ENCODE results near the gene TNF. TPM values are rescaled to one million over a fixed set of nuclear protein-coding genes. Genes with fewer than 3 reads are reported as not detected.

TNF gene
- total RNA-seq, 2 donors from 2014 or later: 52.0 to 250 TPM

DNA sequence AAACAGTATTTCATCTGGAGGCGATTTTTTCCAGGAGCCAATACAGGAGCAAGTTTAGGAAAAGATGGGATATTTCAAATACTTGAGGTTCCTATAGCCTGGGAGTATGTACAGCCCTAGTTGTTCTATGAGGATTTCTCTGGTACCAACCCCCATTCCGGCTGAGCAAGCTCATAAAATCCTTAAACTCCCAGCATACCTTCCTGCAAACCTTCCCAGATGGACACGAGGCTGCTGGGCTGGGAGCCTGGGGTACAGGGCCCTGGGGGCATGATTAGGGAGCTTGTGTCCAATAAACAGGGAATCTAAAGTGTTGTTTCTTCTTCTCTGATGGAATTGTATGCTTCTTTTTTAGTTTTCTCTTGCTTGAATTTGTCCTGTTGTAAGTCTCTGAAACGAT, 46.6 kb downstream of the TNF start:
- Mint-ChIP-seq H3K9me3 (no peaks in the 10 kb centered on the region), H3K36me3 (peaks cover 48 to 49% of the 10 kb centered on the region in 2 donors)

GRCh38 chr6:31622684-31623091, 47.3 kb downstream of the TNF start:
- no peaks in the 10 kb centered on the region for H3K9me3 Mint-ChIP-seq
- H3K27ac Mint-ChIP-seq: peak overlapping the region; percentile 95 to 98
- no peak for ATAC-seq
- no peak for DNase-seq (ENCODE audit: low spot score in 2 of 2)
- peaks cover 55 to 56% of the 10 kb centered on the region in 2 donors for H3K36me3 Mint-ChIP-seq

More for the DNA sequence above, 46.6 kb downstream of the TNF start:
- DNase-seq (ENCODE audit: low spot score in 2 of 2): no peak
- no peak for ATAC-seq
- peak overlapping the region; percentile 95 to 98 for H3K27ac Mint-ChIP-seq

- ATAC-seq: no peak
- peaks cover 57 to 58% of the 10 kb centered on the region in 2 donors for H3K36me3 Mint-ChIP-seq
- no peaks in the 10 kb centered on the region for H3K9me3 Mint-ChIP-seq
- no peak for DNase-seq (ENCODE audit: low spot score in 2 of 2)
- peak overlapping the region in 1 of 2 donors; percentile 75 for H3K27ac Mint-ChIP-seq
These were observed 48.7 kb downstream of the TNF start for GRCh38 chr6:31624070-31624469.

DNA sequence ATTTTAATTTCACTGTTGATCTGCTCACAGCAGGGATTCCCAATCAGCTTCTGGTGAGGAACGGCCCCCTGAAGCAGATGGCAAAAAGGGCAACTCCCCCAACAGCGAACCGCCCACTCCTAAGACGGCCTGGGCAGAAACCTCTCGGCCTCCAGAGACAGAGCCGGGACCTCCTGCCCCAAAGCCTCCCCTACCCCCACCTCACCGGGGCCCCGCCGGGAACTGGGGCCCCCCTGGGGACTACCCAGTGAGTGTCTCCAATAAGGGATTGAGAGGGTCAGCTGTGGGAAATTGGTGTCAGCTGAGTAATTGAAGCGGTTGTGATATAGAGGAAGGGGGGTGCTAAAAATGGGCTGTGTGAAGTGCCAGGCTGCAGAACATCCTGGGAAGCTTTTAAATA, 51.6 kb downstream of the TNF start:
- no peak for ATAC-seq

GRCh38 chr6:31627690-31628287, 52.4 kb downstream of the TNF start:
- DNase-seq (ENCODE audit: low spot score in 2 of 2) (no peak), ATAC-seq (no peak)
- H3K27ac Mint-ChIP-seq: peak overlapping the region in 1 of 2 donors; percentile 93
- no peaks in the 10 kb centered on the region for H3K9me3 Mint-ChIP-seq
- peaks cover 48 to 51% of the 10 kb centered on the region in 2 donors for H3K36me3 Mint-ChIP-seq

More for the DNA sequence above, 51.6 kb downstream of the TNF start:
- Mint-ChIP-seq H3K36me3 (peaks cover 56 to 60% of the 10 kb centered on the region in 2 donors), H3K27ac (peak overlapping the region in 1 of 2 donors; percentile 93), H3K9me3 (no peaks in the 10 kb centered on the region)
- DNase-seq (ENCODE audit: low spot score in 2 of 2): no peak

Other genes with a start within 250 kb of the TNF start
- gene HLA-B, start 218.4 kb upstream of the TNF start, total RNA-seq: 1,000 to 10,000 TPM; 2,668 to 4,981 TPM
- gene MICA, start 172.0 kb upstream of the TNF start, total RNA-seq: 10 to 100 TPM; 11.0 to 24.2 TPM
- gene MICB, start 77.4 kb upstream of the TNF start, total RNA-seq: 10 to 100 TPM; 20.3 to 35.2 TPM
- not detected for gene MCCD1, start 46.6 kb upstream of the TNF start, total RNA-seq
- 100 to 1,000 TPM; 569 to 658 TPM for gene DDX39B, start 33.6 kb upstream of the TNF start, total RNA-seq
- 1 to 10 TPM; 4.1 to 7.4 TPM for gene ATP6V1G2, start 29.0 kb upstream of the TNF start, total RNA-seq
- gene NFKBIL1, start 28.0 kb upstream of the TNF start, total RNA-seq: 10 to 100 TPM; 19.4 to 39.7 TPM
- gene LTA, start 3.3 kb upstream of the TNF start, total RNA-seq: 1,000 to 10,000 TPM in 1 of 2 donors, 100 to 1,000 TPM in 1; 266 to 1,366 TPM
- gene LTB, start 6.9 kb downstream of the TNF start, total RNA-seq: 100 to 1,000 TPM in 1 of 2 donors, 10 to 100 TPM in 1; 89.3 to 294 TPM
- 10 to 100 TPM; 18.2 to 21.6 TPM for gene LST1, start 10.7 kb downstream of the TNF start, total RNA-seq
- gene NCR3, start 17.4 kb downstream of the TNF start, total RNA-seq: 10 to 100 TPM; 12.7 to 17.2 TPM
- 100 to 1,000 TPM in 1 of 2 donors, 10 to 100 TPM in 1; 43.9 to 117 TPM for gene AIF1, start 39.7 kb downstream of the TNF start, total RNA-seq
- 100 to 1,000 TPM; 253 to 336 TPM for gene PRRC2A, start 45.1 kb downstream of the TNF start, total RNA-seq
- gene BAG6, start 77.1 kb downstream of the TNF start, total RNA-seq: 100 to 1,000 TPM; 286 to 303 TPM
- gene APOM, start 80.3 kb downstream of the TNF start, total RNA-seq: 1 to 10 TPM; 2.6 to 2.7 TPM
- gene C6orf47, start 85.2 kb downstream of the TNF start, total RNA-seq: 10 to 100 TPM; 15.0 to 16.4 TPM
- 10 to 100 TPM; 36.2 to 39.0 TPM for gene GPANK1, start 89.4 kb downstream of the TNF start, total RNA-seq
- 100 to 1,000 TPM; 242 to 251 TPM for gene CSNK2B, start 90.5 kb downstream of the TNF start, total RNA-seq
- 10 to 100 TPM; 23.4 to 26.5 TPM for gene LY6G5B, start 94.4 kb downstream of the TNF start, total RNA-seq
- gene LY6G5C, start 105.5 kb downstream of the TNF start, total RNA-seq: 1 to 10 TPM; 1.8 to 4.1 TPM
- gene ABHD16A, start 127.8 kb downstream of the TNF start, total RNA-seq: 10 to 100 TPM; 33.1 to 46.8 TPM
- gene LY6G6F, start 131.3 kb downstream of the TNF start, total RNA-seq: not detected
- gene LY6G6D, start 139.8 kb downstream of the TNF start, total RNA-seq: not detected
- not detected for gene LY6G6C, start 146.2 kb downstream of the TNF start, total RNA-seq
- not detected for gene MPIG6B, start 147.8 kb downstream of the TNF start, total RNA-seq
- 10 to 100 TPM in 1 of 2 donors, 1 to 10 TPM in 1; 6.7 to 42.6 TPM for gene DDAH2, start 153.7 kb downstream of the TNF start, total RNA-seq
- gene CLIC1, start 161.0 kb downstream of the TNF start, total RNA-seq: 100 to 1,000 TPM; 440 to 455 TPM
- gene MSH5, start 164.4 kb downstream of the TNF start, total RNA-seq: 100 to 1,000 TPM; 116 to 158 TPM
- 10 to 100 TPM; 13.3 to 21.3 TPM for gene SAPCD1, start 187.1 kb downstream of the TNF start, total RNA-seq
- gene VWA7, start 201.8 kb downstream of the TNF start, total RNA-seq: 1 to 10 TPM in 1 of 2 donors, under 1 TPM in 1; 0.68 to 2.6 TPM
- 100 to 1,000 TPM in 1 of 2 donors, 10 to 100 TPM in 1; 57.7 to 127 TPM for gene VARS1, start 220.2 kb downstream of the TNF start, total RNA-seq
- gene LSM2, start 231.4 kb downstream of the TNF start, total RNA-seq: 100 to 1,000 TPM; 150 to 173 TPM
- 1 to 10 TPM; 2.3 to 2.8 TPM for gene HSPA1L, start 239.7 kb downstream of the TNF start, total RNA-seq
- gene HSPA1A, start 240.0 kb downstream of the TNF start, total RNA-seq: 10 to 100 TPM; 55.1 to 79.8 TPM

All from activated naive CD4-positive, alpha-beta T cell treated with anti-CD3 and anti-CD28 coated beads, Interleukin-2, amount 50 U/mL, for 72 hours (primary cell).